T-helper 1 cell treated with Interleukin-12 subunit alpha and Interleukin-12 subunit beta and Interleukin-4 antibody, amounts not matched to agents 30 ng/mL and 1 ng/mL, for 36 hours (primary cell): Measurements from ENCODE around the gene PDX1. TPM values are rescaled to one million over a fixed set of nuclear protein-coding genes. Genes with fewer than 3 reads are reported as not detected.

ENCODE experiments used
- intact Hi-C: fragments of 100-400 bp; cut with micrococcal nuclease; formaldehyde crosslinking; loops from one replicate; pipeline ENCODE4 v1.15.1; 2024
- total RNA-seq: library from RNA; stranded (reverse); gene quantifications from 2 replicates; pipeline ENCODE4 v1.2.3, GENCODE V29; 2022

Gene PDX1
- total RNA-seq, 1 donor from 2014 or later: not detected

DNA sequence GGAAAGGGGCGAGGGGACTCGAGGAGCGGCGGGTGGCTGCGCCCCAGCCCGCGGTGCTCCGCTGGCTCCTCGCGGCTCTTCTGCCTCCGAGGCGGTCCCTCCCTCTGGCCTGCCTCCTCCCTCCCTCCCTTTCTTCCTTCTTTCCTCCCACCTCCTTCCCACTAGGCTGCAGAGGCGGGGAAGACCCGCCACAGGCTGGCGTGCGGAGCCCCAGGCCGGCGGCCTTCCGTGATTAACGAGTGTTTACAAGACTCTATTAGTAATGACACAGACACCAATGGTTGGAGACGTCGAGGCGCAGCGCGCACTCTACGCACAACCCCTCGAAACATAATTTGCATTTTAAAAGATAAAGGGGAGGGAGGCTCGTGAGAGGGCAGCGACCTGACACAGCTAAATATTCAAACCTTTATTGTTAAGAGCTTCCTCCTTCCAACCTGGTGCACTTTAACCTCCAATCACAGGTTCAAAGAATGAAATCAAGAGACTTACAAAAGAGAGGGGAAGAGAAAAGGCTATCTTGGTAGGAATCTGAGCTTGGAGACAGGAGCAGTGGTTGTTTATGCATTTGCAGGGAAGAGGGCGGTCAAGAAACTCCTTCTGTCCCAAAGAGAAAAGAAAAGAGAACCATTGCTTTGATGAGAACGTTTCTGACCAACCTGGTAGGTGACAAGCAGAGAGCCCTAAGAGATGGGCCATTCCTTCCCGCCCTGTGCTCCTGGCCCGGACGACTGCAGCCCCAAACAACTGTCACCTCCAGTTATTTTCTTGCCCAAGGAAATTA, 49.5 kb downstream of the PDX1 start, which contains the start of gene CDX2:
Gene CDX2 (minus strand): TSS at position 234 of the 784 bp plus-strand sequence. CDS start 309 bp downstream, outside the sequence.
- intact Hi-C loops: loop anchor here (1.0 to 2.0 kb wide), 2 partner anchors 43 to 48 kb away; no protein-coding TSS in a partner anchor

DNA sequence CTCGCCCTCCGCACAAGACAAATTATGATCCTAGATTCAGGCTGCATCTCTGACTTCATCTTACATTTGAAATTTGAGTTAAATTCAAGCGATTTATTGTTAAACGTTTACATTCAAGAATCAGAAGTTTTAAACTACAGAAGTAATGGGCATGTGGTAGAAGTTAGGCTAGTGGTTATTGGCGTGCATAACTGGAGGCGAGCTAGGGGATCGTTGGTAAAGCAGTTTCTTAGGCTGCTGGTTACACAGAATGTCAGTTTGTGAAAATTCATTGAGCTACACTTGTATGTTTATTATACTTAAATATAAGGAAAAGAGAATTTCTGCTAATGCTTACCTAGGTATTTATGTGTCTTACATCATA, 50.0 kb downstream of the PDX1 start:
- intact Hi-C loops: loop anchor here (1.0 to 2.0 kb wide), 2 partner anchors 44 to 49 kb away; no protein-coding TSS in a partner anchor

DNA sequence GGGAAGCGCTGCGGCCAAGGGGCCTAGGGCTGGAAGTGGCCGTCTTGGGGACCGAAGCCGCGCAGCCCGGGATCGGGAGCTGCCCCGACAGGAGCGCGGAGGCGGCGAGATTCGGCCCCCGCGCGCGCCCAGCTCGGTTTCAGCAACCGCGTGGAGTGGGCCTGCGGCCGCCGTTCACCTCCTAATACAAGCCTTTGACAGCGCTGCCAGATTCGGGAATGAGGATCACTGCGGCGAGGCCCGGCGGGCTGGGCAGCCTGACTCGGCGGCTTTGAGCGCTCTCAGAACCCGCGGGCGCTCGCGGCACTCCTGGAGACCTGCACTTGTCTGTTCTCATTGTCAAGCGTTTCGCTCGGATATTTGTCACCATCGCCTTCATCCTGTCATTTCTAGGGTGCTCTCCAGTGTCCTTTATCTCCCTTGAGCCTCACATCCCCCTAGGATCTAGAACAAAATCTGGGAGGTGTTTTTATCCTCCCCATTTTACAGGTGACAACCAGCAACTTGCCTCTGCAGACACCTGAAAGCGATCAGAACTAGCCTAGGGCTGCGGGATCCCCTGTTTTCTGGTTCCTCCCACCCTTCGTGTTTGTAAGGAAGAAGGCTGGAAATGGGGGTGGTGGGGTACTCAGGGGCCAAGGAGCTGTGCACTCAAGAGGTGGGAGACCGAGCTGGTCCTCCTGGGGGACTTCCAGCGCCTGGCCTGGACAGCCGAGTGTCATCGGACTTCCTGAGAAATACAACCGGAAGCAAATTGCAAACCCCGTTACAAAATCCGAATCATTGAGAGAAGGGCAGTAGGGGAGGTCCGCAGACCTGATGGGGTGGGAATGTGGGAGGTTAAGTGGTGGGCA, 50.8 kb downstream of the PDX1 start:
- intact Hi-C loops: no loop called here

DNA sequence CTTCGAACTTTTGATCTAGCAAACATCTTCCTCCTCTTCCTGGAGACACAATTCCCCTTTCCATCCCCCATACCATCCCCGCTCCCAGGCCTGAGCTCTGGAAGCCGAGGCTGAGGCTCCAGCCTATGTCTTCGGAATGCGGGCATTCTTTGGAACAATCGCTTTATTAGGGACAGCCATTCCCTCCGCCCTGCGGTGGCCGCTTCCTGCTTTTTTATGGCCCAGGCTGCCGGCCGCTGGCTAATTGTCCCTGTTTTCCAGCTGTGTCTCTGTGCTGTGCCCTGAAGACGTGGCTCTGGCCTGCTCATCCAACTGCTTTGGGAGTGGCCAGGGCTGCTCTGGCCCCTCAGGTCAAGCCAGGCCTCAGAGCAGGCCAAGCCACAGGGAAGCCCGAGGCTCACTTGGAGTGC, 51.4 kb downstream of the PDX1 start:
- intact Hi-C loops: no loop called here

GRCh38 chr13:27971776-27972477, 52.1 kb downstream of the PDX1 start:
- intact Hi-C loops: no loop called here

GRCh38 chr13:27972478-27972820, 52.6 kb downstream of the PDX1 start:
- intact Hi-C loops: no loop called here

DNA sequence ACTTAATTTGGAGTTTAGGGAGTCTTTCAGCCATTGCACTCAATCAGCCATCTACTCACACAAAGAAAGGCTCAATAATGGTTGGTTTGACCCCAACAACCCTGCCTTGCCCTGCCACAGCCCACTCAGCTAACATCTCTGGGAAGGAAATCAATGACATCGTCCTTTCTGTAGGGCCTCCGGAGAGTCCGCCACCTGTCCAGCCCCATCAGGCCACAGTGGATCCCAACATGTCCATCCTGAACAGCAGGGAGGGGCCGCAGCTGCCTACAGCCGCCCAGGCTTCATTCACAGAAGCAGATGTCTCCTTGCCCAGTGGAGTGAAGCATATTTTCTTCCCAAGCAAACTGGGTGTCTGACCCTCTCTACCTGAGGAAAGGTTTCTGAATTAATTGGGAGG, 53.5 kb downstream of the PDX1 start:
- intact Hi-C loops: no loop called here

DNA sequence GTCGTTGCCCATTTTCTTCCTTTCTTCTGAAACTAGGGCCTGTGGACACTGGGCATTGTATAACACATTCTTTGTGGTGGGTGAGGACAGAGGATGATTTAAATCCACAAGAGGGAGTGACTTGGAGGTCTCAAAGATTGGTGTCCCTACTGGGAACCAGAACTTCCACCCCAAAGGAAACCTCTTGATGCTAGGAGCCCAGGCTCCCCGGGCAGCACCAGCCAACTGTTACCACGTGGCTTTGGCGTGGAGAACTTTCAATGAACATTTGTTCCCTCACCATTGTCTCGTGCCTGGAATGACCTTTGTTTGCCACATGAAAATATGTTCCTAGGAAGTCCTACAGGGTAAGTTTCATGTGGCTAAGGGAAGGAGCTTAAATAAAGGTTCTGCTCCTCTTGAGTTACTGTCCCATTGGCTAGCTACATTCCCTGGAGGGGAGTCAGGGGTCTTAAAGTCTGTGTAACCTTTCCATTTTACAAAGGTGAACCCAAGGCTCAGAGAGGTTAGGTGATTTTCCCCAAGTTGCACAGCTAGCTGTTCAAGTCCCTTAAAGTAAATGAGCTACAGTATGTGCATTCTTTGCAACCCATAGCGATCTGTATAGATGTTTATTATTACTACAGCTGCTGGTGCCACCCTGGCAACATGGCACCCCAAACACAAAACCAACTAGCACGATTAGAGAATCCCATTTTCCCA, 54.3 kb downstream of the PDX1 start:
- intact Hi-C loops: loop anchor here (2.0 kb wide), 1 partner anchor 177 kb away; no protein-coding TSS in a partner anchor

Other genes starting within 250 kb of the PDX1 start
- gene GSX1, start 127.5 kb upstream of the PDX1 start, total RNA-seq: not detected in 2 replicates
- gene CDX2, start 49.3 kb downstream of the PDX1 start, total RNA-seq: not detected in 2 replicates
- gene URAD, start 68.7 kb downstream of the PDX1 start, total RNA-seq: not detected in 2 replicates
- gene FLT3, start 180.6 kb downstream of the PDX1 start, total RNA-seq: not detected in 2 replicates
- 40.1 and 40.8 TPM in 2 replicates for gene PAN3, start 218.5 kb downstream of the PDX1 start, total RNA-seq